RWPE1 (cell line): ENCODE results near the gene DYRK1B.

Source experiments
- CTCF ChIA-PET: fragments of 350-600 bp; sonication (Branson Sonifier 250); formaldehyde crosslinking; extraction: SDS; loops from one replicate; lab custom pipeline; 2021; lab: Yijun Ruan, JAX
- POLR2A ChIA-PET: fragments of 400-600 bp; formaldehyde crosslinking; extraction: SDS; loops from one replicate; lab custom pipeline; 2020; ENCODE audit warnings: antibody characterized with exemption; ENCODE audit not compliant: low non-redundant PET; lab: Yijun Ruan, JAX
- DNase-seq: peaks from one replicate; pipeline ENCODE4 v3.0.0; 2012; ENCODE audit warnings: low spot score
- H3K27ac ChIP-seq: fragments of 450-650 bp; 2 replicates; pipeline ENCODE4 v1.5.1; 2017
- TF ChIP-seq, protein P1 (sequence below): fragments of 450-650 bp; conservative IDR thresholded peaks from 2 replicates; pipeline ENCODE4 v1.5.1; 2017; ENCODE audit warnings: low read depth, mild to moderate bottlenecking

The DYRK1B gene

DNA sequence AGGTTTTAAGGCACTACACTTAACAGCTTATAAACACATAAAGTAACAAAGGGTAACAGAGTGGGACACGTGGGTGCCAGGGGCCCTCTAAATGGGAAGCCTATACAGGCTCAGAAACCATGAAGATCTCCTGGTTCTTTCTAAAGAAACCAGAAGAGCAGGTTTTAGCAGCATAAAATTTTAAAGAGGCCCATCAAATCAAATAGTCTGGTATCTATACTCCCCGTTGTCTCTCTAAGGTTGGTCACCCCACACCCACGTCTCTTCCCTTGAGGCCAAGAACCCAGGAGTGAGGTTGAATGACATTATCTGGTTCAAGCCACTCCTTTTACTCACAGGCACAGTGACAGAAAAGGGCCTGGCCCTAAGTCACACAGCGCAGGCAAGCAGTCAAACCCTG is 4.6 kb upstream of the DYRK1B start:
- TF ChIP-seq, protein P1, sequence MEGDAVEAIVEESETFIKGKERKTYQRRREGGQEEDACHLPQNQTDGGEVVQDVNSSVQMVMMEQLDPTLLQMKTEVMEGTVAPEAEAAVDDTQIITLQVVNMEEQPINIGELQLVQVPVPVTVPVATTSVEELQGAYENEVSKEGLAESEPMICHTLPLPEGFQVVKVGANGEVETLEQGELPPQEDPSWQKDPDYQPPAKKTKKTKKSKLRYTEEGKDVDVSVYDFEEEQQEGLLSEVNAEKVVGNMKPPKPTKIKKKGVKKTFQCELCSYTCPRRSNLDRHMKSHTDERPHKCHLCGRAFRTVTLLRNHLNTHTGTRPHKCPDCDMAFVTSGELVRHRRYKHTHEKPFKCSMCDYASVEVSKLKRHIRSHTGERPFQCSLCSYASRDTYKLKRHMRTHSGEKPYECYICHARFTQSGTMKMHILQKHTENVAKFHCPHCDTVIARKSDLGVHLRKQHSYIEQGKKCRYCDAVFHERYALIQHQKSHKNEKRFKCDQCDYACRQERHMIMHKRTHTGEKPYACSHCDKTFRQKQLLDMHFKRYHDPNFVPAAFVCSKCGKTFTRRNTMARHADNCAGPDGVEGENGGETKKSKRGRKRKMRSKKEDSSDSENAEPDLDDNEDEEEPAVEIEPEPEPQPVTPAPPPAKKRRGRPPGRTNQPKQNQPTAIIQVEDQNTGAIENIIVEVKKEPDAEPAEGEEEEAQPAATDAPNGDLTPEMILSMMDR = no peak
- DNase-seq = no peak
- ChIA-PET CTCF (interaction anchor here (0.5 kb wide), 1 partner anchor 335 kb away, joined by 3 read pairs; no protein-coding TSS in a partner anchor), POLR2A (no interaction called here)
- H3K27ac ChIP-seq = peak overlapping the region; percentile 29; the same call in 1 of the 2 replicates

DNA sequence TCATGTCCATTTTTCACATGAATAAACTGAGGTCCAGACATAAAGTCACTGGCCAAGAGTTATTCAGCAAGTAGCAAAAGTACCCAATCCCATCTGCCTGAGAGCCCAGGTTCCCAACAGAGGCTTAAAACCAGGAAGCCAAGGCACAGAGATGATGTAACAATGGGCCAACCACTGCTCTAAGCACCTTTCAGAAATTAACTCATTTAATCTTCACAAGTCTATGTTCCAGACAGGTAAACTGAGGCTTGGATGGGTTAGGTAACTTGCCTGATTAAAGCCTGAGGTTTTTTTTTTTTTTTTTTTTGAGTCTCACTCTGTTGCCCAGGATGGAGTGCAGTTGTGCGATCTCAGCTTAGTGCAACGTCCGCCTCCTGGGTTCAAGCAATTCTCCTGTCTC is 4.0 kb upstream of the DYRK1B start:
- ChIA-PET POLR2A (no interaction called here), CTCF (no interaction called here)
- no peak for DNase-seq
- H3K27ac ChIP-seq = no peak overlapping the region
- TF ChIP-seq, protein P1 = no peak

DNA sequence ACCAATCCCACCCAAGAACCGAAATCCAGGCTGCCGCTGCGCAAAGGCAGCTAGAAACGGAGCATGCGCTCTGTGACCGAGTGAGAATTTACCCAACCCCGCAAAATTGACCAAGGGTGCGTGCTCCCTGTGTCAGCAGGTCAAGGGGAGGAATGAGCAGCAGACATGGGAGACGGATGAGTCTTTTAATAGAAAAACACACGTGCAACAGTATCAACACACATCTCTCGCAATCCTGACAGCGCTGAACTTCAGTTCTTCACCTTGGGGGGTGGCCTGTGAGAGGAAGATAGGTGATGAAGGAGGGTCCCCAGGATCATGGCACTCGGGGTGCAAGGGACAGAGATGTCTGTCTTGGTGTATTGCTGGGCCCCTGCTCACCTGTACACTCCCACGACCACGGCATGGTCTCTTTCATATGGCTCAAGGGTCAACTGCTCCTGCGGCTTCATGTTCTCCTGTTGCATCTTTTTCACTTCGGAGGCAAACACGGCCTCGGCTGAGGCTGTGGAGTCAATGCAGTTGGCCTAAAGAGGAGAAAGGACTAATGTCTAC is 402 bp upstream of the DYRK1B start:
- no peak for DNase-seq
- CTCF ChIA-PET = interaction anchor here (0.9 kb wide), 1 partner anchor 10 kb away, joined by 12 read pairs; no protein-coding TSS in a partner anchor
- TF ChIP-seq, protein P1 = no peak
- H3K27ac ChIP-seq = peak overlapping the region; percentile 92
- POLR2A ChIA-PET = interaction anchor here (0.5 to 0.9 kb wide), 3 partner anchors 9 to 136 kb away, joined by 3 to 6 read pairs (median 4); partner anchors contain the start of genes FBL and PSMC4

DNA sequence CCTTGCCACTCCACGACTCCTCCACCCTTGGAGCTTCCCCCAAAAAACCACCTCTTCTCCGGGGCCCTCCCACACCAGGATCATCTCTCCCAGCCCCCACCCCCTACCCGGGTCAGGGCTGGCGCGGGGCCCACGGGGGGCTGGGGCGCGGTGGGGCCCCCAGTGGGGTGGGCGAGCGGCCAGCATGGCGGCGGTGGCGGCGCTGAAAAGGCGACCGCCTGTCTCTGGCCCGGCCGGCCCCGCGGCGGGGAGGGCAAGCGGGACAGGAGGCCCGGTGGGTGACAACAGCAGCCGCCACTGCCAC is 850 bp downstream of the DYRK1B start:
- TF ChIP-seq, protein P1 = no peak
- DNase-seq = no peak
- ChIA-PET CTCF (no interaction called here), POLR2A (no interaction called here)
- H3K27ac ChIP-seq = peak overlapping the region; percentile 92

DNA sequence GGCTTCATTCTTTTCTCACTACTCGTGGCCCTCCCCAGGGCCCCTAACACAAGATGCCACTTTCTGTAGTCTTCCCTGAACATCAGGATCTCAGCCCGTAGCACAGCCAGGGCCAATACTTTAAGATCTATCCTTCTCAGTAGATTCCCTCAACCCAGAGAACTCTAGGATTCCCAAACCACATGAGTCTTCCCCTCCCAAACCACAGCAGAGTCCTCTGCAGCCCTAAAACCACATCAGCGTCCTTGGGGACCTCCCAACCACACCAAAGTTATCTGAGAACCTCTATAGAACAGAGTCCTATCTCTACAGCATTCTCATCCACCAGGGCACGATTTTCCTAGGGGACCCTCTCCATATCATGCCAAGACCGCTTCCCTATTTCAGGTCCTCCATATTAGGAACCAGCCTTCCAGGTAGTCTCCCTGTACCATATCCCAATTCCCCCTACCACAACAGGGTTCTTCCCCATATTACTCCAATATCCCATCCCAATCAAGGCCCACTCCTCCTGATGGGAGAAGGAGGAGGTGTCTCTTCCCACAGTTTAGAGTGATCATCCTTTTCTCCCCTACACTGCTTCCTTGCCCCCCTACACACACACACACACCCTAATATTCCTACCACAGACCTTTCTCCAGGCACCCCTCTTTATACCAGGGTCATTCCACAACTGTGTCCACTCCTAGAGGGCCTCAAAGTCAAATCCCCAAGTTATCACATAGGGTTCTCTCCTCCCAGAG is 1.4 kb downstream of the DYRK1B start:
- POLR2A ChIA-PET = no interaction called here
- CTCF ChIA-PET = no interaction called here
- TF ChIP-seq, protein P1 = no peak
- DNase-seq = no peak
- peak overlapping the region; percentile 92 for H3K27ac ChIP-seq

DNA sequence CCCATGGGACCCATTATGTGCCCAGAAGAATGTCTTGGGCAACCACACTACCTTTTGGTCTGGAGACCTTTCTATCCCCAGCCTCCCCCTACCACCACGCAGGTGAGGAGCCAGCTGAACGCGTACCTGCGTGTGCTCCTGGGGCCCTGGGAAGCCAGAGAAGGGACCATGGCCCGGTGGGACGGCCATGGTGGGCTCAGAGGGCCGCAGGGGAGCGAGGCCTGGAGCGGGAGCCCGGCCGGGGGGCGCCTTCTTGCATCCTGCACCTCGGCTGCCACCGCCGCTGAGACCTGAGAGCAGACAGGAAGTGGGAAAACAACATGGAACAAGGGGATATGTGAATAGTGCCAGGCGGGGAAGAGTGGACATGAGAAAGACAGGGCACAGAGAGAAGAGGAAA is 2.3 kb downstream of the DYRK1B start:
- H3K27ac ChIP-seq = peak overlapping the region; percentile 92
- TF ChIP-seq, protein P1 = no peak
- ChIA-PET POLR2A (no interaction called here), CTCF (no interaction called here)
- DNase-seq = no peak
